Measurements from ENCODE around the gene MBD4.

MBD4 gene

GRCh38 chr3:129463094-129463493 lies 23.3 kb upstream of the MBD4 start:
- DNase-seq (ENCODE audit: low read depth) = no peak

- no peak for DNase-seq (ENCODE audit: low read depth)
These were observed 22.7 kb upstream of the MBD4 start for GRCh38 chr3:129462361-129462968.

- no peak for DNase-seq (ENCODE audit: low read depth)
These were observed 21.9 kb upstream of the MBD4 start for GRCh38 chr3:129461461-129462146.

GRCh38 chr3:129461022-129461421 lies 21.3 kb upstream of the MBD4 start:
- DNase-seq (ENCODE audit: low read depth) = no peak

GRCh38 chr3:129460572-129460971 lies 20.8 kb upstream of the MBD4 start:
- no peak for DNase-seq (ENCODE audit: low read depth)

GRCh38 chr3:129460155-129460554 lies 20.4 kb upstream of the MBD4 start:
- no peak for DNase-seq (ENCODE audit: low read depth)

- DNase-seq (ENCODE audit: low read depth) = no peak
These were observed 14.0 kb upstream of the MBD4 start for GRCh38 chr3:129453732-129454131.

GRCh38 chr3:129449279-129450115 lies 9.7 kb upstream of the MBD4 start:
- DNase-seq (ENCODE audit: low read depth) = no peak

GRCh38 chr3:129448186-129448895 lies 8.6 kb upstream of the MBD4 start:
- no peak for DNase-seq (ENCODE audit: low read depth)

- no peak for DNase-seq (ENCODE audit: low read depth)
These were observed 7.2 kb upstream of the MBD4 start for GRCh38 chr3:129446926-129447325.

- no peak for DNase-seq (ENCODE audit: low read depth)
These were observed 5.7 kb upstream of the MBD4 start for GRCh38 chr3:129445471-129445870.

GRCh38 chr3:129442947-129443346 lies 3.2 kb upstream of the MBD4 start:
- no peak for DNase-seq (ENCODE audit: low read depth)

- DNase-seq (ENCODE audit: low read depth) = no peak
These were observed 2.7 kb upstream of the MBD4 start for GRCh38 chr3:129442486-129442885.

- DNase-seq (ENCODE audit: low read depth) = no peak
These were observed 2.0 kb upstream of the MBD4 start for GRCh38 chr3:129441782-129442181.

GRCh38 chr3:129441215-129441614 lies 1.5 kb upstream of the MBD4 start:
- DNase-seq (ENCODE audit: low read depth) = no peak

- DNase-seq (ENCODE audit: low read depth) = no peak
These were observed 956 bp upstream of the MBD4 start for GRCh38 chr3:129440618-129441190.

- peak; percentile 29 for DNase-seq (ENCODE audit: low read depth)
These were observed 427 bp downstream of the MBD4 start for GRCh38 chr3:129439226-129439816.

- no peak for DNase-seq (ENCODE audit: low read depth)
These were observed 4.4 kb downstream of the MBD4 start for GRCh38 chr3:129435367-129435766.

- DNase-seq (ENCODE audit: low read depth) = no peak
These were observed 5.6 kb downstream of the MBD4 start for GRCh38 chr3:129434140-129434539.

GRCh38 chr3:129433565-129433964 lies 6.2 kb downstream of the MBD4 start:
- DNase-seq (ENCODE audit: low read depth) = no peak

- DNase-seq (ENCODE audit: low read depth) = no peak
These were observed 7.1 kb downstream of the MBD4 start for GRCh38 chr3:129432671-129433070.

GRCh38 chr3:129432036-129432435 lies 7.7 kb downstream of the MBD4 start:
- no peak for DNase-seq (ENCODE audit: low read depth)
